GM10266 (cell line): ENCODE data around the gene WDFY1.

Source experiments
- DNase-seq: peaks from one replicate; pipeline ENCODE4 v3.0.0; 2012; ENCODE audit errors: extremely low spot score
- TF ChIP-seq, protein P1 (sequence below): IDR thresholded peaks from 2 replicates; pipeline ENCODE4 v1.5.1; 2012; ENCODE audit warnings: mild to moderate bottlenecking, low read depth; ENCODE audit not compliant: control insufficient read depth, insufficient read depth; ENCODE audit errors: missing control alignments

Gene WDFY1

DNA sequence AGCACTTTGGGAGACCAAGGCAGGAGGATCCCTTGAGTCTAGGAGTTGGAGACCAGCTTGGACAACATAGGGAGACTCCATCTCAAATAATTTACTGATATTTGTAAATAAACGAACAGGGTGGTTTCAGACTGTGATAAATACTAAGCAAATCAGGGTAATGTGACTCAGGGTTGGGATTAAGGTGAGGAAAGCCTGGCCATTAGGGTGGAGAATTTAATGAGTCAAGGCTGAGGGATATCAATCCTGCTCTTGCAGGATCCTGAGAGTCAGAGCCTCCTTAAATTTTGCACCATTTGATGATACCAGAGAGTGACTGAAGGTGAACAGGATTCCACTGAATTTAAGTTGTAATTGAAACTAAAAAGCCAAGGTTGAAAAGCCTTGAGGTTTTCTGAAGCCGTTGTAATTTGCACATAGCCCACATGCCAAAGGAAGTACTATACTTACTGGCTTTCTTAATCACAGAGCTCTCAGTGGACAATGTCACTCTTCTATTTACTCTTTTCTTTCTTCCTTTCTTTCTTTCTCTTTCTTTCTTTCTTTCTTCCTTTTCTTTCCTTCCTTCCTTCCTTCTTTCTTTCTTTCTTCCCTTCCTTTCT is 79.1 kb downstream of the WDFY1 start:
- no peak for DNase-seq
- TF ChIP-seq, protein P1, sequence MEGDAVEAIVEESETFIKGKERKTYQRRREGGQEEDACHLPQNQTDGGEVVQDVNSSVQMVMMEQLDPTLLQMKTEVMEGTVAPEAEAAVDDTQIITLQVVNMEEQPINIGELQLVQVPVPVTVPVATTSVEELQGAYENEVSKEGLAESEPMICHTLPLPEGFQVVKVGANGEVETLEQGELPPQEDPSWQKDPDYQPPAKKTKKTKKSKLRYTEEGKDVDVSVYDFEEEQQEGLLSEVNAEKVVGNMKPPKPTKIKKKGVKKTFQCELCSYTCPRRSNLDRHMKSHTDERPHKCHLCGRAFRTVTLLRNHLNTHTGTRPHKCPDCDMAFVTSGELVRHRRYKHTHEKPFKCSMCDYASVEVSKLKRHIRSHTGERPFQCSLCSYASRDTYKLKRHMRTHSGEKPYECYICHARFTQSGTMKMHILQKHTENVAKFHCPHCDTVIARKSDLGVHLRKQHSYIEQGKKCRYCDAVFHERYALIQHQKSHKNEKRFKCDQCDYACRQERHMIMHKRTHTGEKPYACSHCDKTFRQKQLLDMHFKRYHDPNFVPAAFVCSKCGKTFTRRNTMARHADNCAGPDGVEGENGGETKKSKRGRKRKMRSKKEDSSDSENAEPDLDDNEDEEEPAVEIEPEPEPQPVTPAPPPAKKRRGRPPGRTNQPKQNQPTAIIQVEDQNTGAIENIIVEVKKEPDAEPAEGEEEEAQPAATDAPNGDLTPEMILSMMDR, result no peak

DNA sequence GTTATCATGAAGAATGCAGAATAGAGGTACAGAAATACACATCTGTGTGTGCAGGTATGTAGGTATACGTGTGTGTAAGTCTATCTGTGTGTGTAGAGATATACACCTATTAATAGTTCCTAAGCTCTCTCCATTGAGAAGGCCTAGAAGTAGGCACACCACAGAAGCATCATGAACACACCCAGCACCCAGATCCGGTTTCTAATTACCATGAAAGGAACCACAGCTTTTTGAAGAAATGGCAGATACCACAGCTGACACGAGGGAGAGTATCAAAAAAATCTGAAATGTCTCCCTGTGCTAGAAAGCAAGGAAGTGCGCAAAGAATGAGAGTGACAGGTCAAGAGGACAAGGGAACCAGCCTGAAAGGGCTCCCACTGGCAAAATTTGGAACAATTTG is 80.0 kb downstream of the WDFY1 start:
- no peak for DNase-seq
- TF ChIP-seq, protein P1, result no peak

DNA sequence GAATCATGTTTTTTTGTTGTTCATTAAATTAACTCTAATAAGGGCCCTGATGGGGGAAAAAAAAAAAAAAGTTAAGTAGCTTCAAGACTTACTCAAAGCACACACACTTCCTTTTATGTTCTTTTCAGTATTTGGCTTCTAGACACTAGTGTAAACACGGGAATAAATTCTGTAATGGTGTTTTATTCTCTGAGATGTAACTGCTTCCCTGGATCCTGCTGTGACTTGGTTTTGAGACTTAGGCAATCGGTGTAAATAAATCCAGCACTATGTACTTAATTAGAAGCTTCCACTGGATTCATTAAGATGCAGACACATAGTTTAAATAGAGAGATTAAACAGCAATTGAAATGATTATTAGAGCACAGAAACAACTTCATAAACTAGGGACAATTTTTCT is 81.6 kb downstream of the WDFY1 start:
- TF ChIP-seq, protein P1, result no peak
- no peak for DNase-seq

DNA sequence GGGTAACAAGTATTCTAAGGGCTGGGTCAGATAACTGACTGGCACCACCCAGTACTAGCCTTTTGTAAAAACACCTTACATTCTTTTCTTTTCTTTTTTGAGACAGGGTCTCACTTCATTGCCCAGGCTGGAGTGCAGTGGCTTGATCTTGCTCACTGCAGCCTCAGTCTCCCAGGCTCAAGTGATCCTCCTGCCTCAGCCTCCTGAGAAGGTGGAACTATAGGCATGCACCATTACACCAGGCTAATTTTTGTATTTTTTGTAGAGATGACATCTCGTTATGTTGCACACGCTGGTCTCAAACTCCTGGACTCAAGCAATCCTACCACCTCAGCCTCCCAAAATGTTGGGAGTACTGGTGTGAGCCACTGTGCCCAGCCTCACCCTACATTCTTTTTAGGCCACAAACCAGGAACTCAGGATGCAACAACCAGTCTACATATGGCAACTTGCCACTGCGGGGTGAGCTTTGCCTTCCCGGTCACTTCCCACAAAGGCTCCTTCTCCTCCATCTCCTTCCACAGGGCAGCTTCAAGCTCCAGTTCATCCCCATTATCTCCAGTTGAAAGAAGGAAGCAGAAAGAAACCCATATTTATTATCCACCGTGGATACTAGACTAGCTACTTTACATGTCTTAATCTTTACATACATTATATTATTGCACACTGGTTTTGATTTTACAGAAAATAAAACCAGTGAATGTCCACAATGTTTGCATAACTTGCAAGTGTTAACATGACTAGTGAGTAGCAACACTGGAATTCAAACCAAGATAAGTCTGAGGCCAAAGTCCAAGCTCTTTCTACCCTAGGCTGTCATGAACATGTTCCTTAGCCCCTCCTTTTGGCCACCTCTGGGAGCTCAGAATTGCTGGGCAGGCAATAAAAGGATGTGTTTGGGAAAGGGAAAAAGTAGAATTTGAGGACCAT is 84.1 kb downstream of the WDFY1 start:
- TF ChIP-seq, protein P1, result no peak
- no peak for DNase-seq

DNA sequence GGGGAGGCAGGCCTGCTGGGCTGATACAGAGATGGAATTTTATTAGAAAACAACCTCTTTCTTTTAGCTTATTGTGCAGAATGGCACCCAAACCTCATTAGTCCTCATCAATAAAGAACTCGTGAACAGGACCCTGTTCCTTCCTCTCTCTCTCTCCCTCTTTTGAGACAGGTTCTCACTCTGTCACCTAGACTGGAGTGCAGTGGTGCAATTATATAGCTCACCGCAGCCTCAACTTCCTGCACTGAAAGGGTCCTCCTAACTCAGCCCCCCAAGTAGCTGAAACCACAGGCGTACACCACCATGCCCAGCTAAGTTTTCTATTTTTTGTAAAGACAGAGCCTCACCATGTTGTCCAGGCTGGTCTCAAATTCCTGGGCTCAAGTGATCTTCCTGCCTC is 86.1 kb downstream of the WDFY1 start:
- DNase-seq, result no peak
- TF ChIP-seq, protein P1, result no peak

DNA sequence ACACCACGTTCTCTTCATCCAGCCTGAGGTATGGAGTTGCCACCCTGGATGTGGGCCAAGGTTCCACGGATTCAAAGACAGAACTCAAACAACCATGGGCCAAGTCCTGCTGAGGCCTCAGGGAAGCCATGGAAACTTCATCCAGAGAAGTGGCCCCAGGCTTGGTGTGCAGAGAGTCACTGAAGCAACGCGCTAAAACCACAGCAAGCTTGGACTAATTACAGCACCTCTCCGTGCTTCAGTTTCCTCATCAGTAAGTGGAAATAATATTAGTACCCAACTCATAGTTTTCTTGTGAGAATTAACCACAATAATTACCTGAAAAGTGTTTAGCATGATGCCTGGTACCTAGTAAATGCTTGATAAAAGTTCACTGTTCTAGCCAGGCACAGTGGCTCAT is 88.6 kb downstream of the WDFY1 start:
- TF ChIP-seq, protein P1, result no peak
- DNase-seq, result no peak

DNA sequence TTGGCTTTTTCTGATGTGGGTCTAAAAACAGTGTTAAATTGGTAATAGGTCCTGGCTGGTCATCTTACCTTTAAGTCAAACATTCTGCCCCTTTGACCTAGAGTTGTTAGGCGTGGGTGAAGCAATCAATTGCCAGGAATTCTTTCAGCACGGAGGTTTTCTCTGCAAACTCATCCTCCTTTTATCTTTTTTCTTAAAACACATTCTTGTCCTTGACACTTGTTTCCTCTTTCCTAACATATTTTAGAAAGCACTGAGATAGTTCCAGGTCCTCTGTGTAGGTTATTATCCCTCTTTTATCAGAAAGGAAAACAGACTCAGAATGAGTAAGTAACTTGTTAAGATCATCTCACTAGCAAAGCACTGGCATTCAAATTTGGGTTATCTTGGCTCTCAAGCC is 89.1 kb downstream of the WDFY1 start:
- no peak for DNase-seq
- TF ChIP-seq, protein P1, result no peak
